ENCODE results near the gene EMP1. TPM values are rescaled to one million over a fixed set of nuclear protein-coding genes. Genes with fewer than 3 reads are reported as not detected.

The EMP1 gene
- total and polyA plus RNA-seq, 2 donors (not counting 3 experiments of a cell fraction or from before 2014, with no cell fraction given), result 265 to 528 TPM

DNA sequence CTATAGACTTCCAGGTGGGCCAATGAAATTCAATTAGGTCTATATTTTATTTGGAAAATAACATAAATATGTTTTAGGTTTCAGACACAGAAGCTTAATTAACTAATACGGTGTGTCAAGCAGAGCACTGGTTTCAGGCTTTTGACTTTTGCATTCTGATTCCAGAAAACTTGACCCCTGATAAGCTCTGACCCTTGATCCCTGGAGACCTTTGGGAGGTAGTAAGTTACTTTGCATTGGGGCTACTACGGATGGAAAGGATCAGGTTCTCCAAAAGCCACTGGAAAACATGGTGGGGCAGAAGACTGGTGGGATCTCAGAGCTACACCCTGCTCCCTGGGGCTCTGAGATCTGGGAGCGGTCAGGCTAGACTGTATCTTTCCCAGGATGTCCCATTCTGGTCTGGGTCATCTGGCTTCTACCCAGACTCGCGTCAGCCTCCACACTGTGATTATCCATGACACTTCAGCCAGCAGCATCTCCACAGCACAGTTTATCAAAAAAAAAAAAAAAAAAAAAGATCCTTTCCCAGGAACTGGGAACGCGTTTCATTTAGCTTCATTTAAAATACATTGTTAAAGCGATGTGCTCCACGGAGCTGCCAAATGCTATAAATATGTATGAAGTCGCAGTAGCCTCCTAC is 17.8 kb upstream of the EMP1 start:
- no peaks in the 10 kb centered on the region for H3K36me3 ChIP-seq (ENCODE audit: control insufficient read depth in 2 of 2, extremely low read depth in 1 of 2, insufficient read depth in 2 of 2, low read length in 2 of 2)
- intact Hi-C loops (cut with micrococcal nuclease), result no loop called here
- no peak overlapping the region for H2AFZ ChIP-seq (ENCODE audit: low read depth, low read length)
- ChIA-PET CTCF (interaction anchor here (1.1 to 2.1 kb wide), 4 partner anchors 12 to 18 kb away, joined by 4 to 7 read pairs (median 6); partner anchors contain the start of gene EMP1), POLR2A (interaction anchor here (0.6 to 0.9 kb wide), 2 partner anchors 9 to 18 kb away, joined by 3 to 4 read pairs; partner anchors contain the start of gene EMP1)
- BruUV-seq (replicated peaks), result no TSS peak
- H3K27me3 ChIP-seq (ENCODE audit: control insufficient read depth in 2 of 2, insufficient read depth in 2 of 2, low read length in 2 of 2), result no peaks in the 10 kb centered on the region
- no peak for TF ChIP-seq MYC (IDR thresholded peaks at IDR 0.05; ENCODE audit: low read depth, low read length)
- no peaks in the 10 kb centered on the region for H3K9me1 ChIP-seq (replicated peaks; ENCODE audit: control insufficient read depth, extremely low read depth, insufficient read depth, low read length)
- DNase-seq (ENCODE audit: low read depth, low spot score) (no peak), FAIRE-seq (no peak)
- H3K27ac ChIP-seq (ENCODE audit: insufficient read depth, low read depth, low read length), result no peak overlapping the region
- H3K4me1 ChIP-seq (ENCODE audit: control insufficient read depth, extremely low read depth, insufficient read depth, low read length), result peaks cover 12% of the 10 kb centered on the region
- H3K9ac ChIP-seq (replicated peaks; ENCODE audit: extremely low read depth, insufficient read depth, low read length), result no peak overlapping the region
- H3K4me2 ChIP-seq (ENCODE audit: insufficient read depth, low read length), result peak overlapping the region; percentile 23
- no peak overlapping the region for H3K4me3 ChIP-seq (replicated peaks in 1 of 3; ENCODE audit: insufficient read depth in 1 of 3, low read depth in 1 of 3, low read length in 3 of 3)
- H3K9me3 ChIP-seq (replicated peaks; ENCODE audit: control insufficient read depth, insufficient read depth, low read length), result no peaks in the 10 kb centered on the region
- H4K20me1 ChIP-seq (replicated peaks; ENCODE audit: control insufficient read depth, extremely low read depth, insufficient read depth, low read length), result no peaks in the 10 kb centered on the region
- H3K79me2 ChIP-seq (ENCODE audit: control insufficient read depth, insufficient read depth, low read length), result no peaks in the 10 kb centered on the region
- dilution Hi-C loops (cut with MboI; ENCODE audit: extremely low pct_ligation_motif_present, low sequenced_read_pairs), result no loop called here

DNA sequence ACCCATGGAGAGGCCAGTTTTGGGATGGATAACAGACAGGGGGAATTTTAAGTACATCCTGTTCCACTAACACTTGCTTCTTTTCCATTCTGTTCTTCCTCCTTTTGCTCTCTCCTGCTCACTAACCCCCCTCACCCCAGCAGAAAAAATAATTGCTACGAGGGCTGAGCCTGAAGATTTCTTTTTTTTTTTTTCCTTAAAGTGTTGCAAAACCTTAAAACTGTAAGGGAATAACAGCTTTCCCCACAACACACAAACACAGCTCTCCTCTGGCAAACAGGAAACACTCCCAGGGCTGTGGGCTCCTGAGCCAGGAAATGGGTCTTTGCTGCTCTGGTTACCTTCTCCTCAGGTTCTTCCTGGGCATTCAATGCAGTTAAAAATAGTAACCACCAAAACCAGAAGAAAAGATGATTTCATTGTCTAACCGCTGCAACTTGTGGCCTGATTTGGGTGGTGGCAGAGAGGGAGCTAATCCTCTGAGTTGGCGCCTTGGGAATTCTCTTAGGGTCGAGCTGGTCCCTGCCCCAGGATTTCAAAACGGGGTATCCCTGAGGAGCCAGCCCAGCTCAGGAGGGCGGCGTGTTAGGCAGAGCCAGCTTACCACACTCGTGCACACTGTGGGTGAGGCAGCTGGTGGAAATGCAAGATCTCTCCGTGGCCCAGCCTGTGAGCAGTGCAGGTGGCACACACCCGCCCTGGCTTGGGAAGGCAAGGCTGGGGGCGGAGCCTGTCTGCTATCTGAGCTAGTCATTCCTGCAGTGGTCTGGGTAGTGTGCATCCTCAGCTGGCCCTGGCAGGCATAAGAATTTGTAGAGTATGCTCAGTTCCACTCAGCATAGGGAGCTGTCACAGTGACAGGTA is 17.1 kb upstream of the EMP1 start:
- no peaks in the 10 kb centered on the region for H3K79me2 ChIP-seq (ENCODE audit: control insufficient read depth, insufficient read depth, low read length)
- intact Hi-C loops (cut with micrococcal nuclease), result no loop called here
- no peak overlapping the region for H3K4me3 ChIP-seq (replicated peaks in 1 of 3; ENCODE audit: insufficient read depth in 1 of 3, low read depth in 1 of 3, low read length in 3 of 3)
- H3K9me1 ChIP-seq (replicated peaks; ENCODE audit: control insufficient read depth, extremely low read depth, insufficient read depth, low read length), result no peaks in the 10 kb centered on the region
- peak overlapping the region; percentile 23 for H3K4me2 ChIP-seq (ENCODE audit: insufficient read depth, low read length)
- CTCF ChIA-PET, result interaction anchor here (0.7 to 2.1 kb wide), 7 partner anchors 9 to 26 kb away, joined by 3 to 7 read pairs (median 4); partner anchors contain the start of gene EMP1
- no peaks in the 10 kb centered on the region for H3K27me3 ChIP-seq (ENCODE audit: control insufficient read depth in 2 of 2, insufficient read depth in 2 of 2, low read length in 2 of 2)
- H3K27ac ChIP-seq (ENCODE audit: insufficient read depth, low read depth, low read length), result no peak overlapping the region
- H3K4me1 ChIP-seq (ENCODE audit: control insufficient read depth, extremely low read depth, insufficient read depth, low read length), result peaks cover 8% of the 10 kb centered on the region
- H2AFZ ChIP-seq (ENCODE audit: low read depth, low read length), result peak overlapping the region; percentile 18
- no peaks in the 10 kb centered on the region for H4K20me1 ChIP-seq (replicated peaks; ENCODE audit: control insufficient read depth, extremely low read depth, insufficient read depth, low read length)
- POLR2A ChIA-PET, result interaction anchor here (0.6 to 0.9 kb wide), 2 partner anchors 8 to 17 kb away, joined by 3 to 4 read pairs; partner anchors contain the start of gene EMP1
- dilution Hi-C loops (cut with MboI; ENCODE audit: extremely low pct_ligation_motif_present, low sequenced_read_pairs), result no loop called here
- DNase-seq (ENCODE audit: low read depth, low spot score), result no peak
- no peak overlapping the region for H3K9ac ChIP-seq (replicated peaks; ENCODE audit: extremely low read depth, insufficient read depth, low read length)
- BruUV-seq (replicated peaks), result no TSS peak
- TF ChIP-seq POLR2A (IDR thresholded peaks at IDR 0.05; ENCODE audit: low read depth, low read length), result no peak
- H3K9me3 ChIP-seq (replicated peaks; ENCODE audit: control insufficient read depth, insufficient read depth, low read length), result no peaks in the 10 kb centered on the region
- H3K36me3 ChIP-seq (ENCODE audit: control insufficient read depth in 2 of 2, extremely low read depth in 1 of 2, insufficient read depth in 2 of 2, low read length in 2 of 2), result no peaks in the 10 kb centered on the region
- no peak for FAIRE-seq

All from endothelial cell of umbilical vein (primary cell).